Esophagus squamous epithelium (tissue), 4 donors: ENCODE data around the gene ACSF3.

Experiments used
- POLR2A ChIP-seq, 4 donors: fragments of 450-650 bp; IDR thresholded peaks; one replicate each; pipeline ENCODE4 v1.6.1; 2017; ENCODE audit warnings: antibody characterized with exemption in 4 of 4, mild to moderate bottlenecking in 4 of 4, moderate library complexity in 3 of 4
- TF ChIP-seq, protein P1 (sequence below), 6 experiments: fragments of 450-650 bp in 4 of 6; fragments of 200-600 bp in 2 of 6; sonication (generic) in 2 of 6; IDR thresholded peaks; one replicate each; pipeline ENCODE4 v1.5.1; 2016 to 2019; ENCODE audit warnings: antibody characterized with exemption in 6 of 6, mild to moderate bottlenecking in 4 of 6, moderate library complexity in 4 of 6

DNA sequence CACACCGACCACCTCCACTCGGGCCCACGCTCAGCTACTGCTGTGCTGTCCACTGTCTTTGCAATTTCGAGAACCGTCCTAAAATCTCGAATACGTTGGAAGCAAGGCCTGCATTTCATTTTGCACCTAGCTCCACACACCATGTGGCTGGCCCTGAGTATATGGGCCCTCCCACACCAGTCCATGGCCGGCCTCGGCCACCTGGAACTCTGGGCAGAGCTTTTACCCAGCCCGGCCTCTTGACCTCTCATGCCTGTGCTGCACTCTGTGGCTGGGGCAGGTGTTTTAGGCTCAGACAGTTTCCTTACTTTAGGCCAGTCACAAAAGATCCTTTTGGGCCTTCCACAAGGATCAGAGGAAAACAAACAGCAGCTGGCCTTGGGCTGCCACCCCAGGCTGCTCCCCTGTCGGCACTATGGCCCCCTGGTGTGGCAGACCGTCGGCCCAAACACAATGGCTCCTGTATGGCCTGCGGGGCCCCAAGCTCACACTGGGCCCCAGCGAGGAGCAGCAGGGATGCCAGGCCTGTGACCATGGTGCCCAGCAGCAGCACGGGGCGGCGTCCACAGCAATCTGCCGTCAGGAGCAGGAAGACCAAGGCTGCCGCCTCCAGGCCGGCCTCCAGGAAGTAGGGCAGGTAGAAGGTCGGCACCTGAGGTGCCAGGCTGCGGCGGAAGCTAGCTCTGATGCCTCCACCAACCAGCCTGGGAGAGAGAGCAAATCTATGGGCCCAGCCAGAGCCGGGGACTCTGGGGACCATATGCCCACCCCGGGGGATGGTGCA lies 104.2 kb downstream of the ACSF3 start:
- TF ChIP-seq, protein P1, sequence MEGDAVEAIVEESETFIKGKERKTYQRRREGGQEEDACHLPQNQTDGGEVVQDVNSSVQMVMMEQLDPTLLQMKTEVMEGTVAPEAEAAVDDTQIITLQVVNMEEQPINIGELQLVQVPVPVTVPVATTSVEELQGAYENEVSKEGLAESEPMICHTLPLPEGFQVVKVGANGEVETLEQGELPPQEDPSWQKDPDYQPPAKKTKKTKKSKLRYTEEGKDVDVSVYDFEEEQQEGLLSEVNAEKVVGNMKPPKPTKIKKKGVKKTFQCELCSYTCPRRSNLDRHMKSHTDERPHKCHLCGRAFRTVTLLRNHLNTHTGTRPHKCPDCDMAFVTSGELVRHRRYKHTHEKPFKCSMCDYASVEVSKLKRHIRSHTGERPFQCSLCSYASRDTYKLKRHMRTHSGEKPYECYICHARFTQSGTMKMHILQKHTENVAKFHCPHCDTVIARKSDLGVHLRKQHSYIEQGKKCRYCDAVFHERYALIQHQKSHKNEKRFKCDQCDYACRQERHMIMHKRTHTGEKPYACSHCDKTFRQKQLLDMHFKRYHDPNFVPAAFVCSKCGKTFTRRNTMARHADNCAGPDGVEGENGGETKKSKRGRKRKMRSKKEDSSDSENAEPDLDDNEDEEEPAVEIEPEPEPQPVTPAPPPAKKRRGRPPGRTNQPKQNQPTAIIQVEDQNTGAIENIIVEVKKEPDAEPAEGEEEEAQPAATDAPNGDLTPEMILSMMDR (IDR thresholded peaks at IDR 0.05), result no peak
- TF ChIP-seq POLR2A (IDR thresholded peaks at IDR 0.05), result no peak
